Loucy (cell line): ENCODE data around the gene ABLIM2.

ENCODE experiments used
- H2AFZ ChIP-seq: fragments of 200-600 bp; sonication (generic); 2 replicates; pipeline ENCODE4 v1.6.0; 2016; ENCODE audit warnings: antibody characterized with exemption, mild to moderate bottlenecking, low read length, moderate library complexity
- H3F3A ChIP-seq: fragments of 200-600 bp; 2 replicates; pipeline ENCODE4 v1.6.0; 2016; ENCODE audit warnings: antibody characterized with exemption, low read depth, mild to moderate bottlenecking
- H3K27me3 ChIP-seq: fragments of 200-600 bp; sonication (generic); 2 replicates; pipeline ENCODE4 v1.6.1; 2014; ENCODE audit warnings: low read length, mild to moderate bottlenecking; ENCODE audit not compliant: insufficient read depth, poor library complexity, severe bottlenecking
- H3K36me3 ChIP-seq: fragments of 200-600 bp; sonication (generic); 2 replicates; pipeline ENCODE4 v1.6.1; 2016; ENCODE audit warnings: low read length; ENCODE audit not compliant: insufficient read depth
- H3K4me1 ChIP-seq: fragments of 200-600 bp; sonication (generic); 2 replicates; pipeline ENCODE4 v1.5.1; 2014; ENCODE audit warnings: low read length, mild to moderate bottlenecking; ENCODE audit not compliant: insufficient read depth, poor library complexity, severe bottlenecking
- H3K4me2 ChIP-seq: fragments of 200-600 bp; sonication (generic); 2 replicates; pipeline ENCODE4 v1.6.0; 2014; ENCODE audit warnings: antibody characterized with exemption, low read length, low read depth, mild to moderate bottlenecking; ENCODE audit not compliant: poor library complexity, severe bottlenecking
- H3K4me3 ChIP-seq: fragments of 200-600 bp; sonication (generic); 2 replicates; pipeline ENCODE4 v1.5.1; 2014; ENCODE audit warnings: low read length, mild to moderate bottlenecking, mixed read lengths; ENCODE audit not compliant: poor library complexity, severe bottlenecking
- H3K79me2 ChIP-seq: fragments of 200-600 bp; sonication (generic); 2 replicates; pipeline ENCODE4 v1.6.1; 2014; ENCODE audit warnings: low read length; ENCODE audit not compliant: insufficient read depth
- H3K9ac ChIP-seq: fragments of 200-600 bp; sonication (generic); 2 replicates; pipeline ENCODE4 v1.6.0; 2014; ENCODE audit warnings: mild to moderate bottlenecking, low read depth, low read length, moderate library complexity; ENCODE audit not compliant: poor library complexity, severe bottlenecking
- H3K9me2 ChIP-seq: fragments of 200-600 bp; sonication (generic); replicated peaks from 2 replicates; pipeline ENCODE4 v1.6.1; 2016; ENCODE audit warnings: low read depth, low read length, mixed read lengths
- H3K9me3 ChIP-seq: fragments of 200-600 bp; sonication (generic); 2 replicates; pipeline ENCODE4 v1.6.1; 2014; ENCODE audit warnings: mild to moderate bottlenecking, antibody characterized with exemption, low read length, low read depth; ENCODE audit not compliant: insufficient read depth
- H4K20me1 ChIP-seq: fragments of 200-600 bp; sonication (generic); 2 replicates; pipeline ENCODE4 v1.6.0; 2014; ENCODE audit warnings: antibody characterized with exemption, low read length, mild to moderate bottlenecking; ENCODE audit not compliant: insufficient read depth, poor library complexity, severe bottlenecking
- EZH2phosphoT487 ChIP-seq: fragments of 200-600 bp; IDR thresholded peaks from 2 replicates; pipeline ENCODE4 v1.6.1; 2018; ENCODE audit warnings: antibody characterized with exemption, mild to moderate bottlenecking, moderate library complexity, borderline replicate concordance
- TF ChIP-seq, protein P1 (sequence below): fragments of 200-600 bp; sonication (generic); conservative IDR thresholded peaks from 2 replicates; pipeline ENCODE4 v1.5.1; 2014; ENCODE audit warnings: mild to moderate bottlenecking, antibody characterized with exemption, low read length

The ABLIM2 gene

DNA sequence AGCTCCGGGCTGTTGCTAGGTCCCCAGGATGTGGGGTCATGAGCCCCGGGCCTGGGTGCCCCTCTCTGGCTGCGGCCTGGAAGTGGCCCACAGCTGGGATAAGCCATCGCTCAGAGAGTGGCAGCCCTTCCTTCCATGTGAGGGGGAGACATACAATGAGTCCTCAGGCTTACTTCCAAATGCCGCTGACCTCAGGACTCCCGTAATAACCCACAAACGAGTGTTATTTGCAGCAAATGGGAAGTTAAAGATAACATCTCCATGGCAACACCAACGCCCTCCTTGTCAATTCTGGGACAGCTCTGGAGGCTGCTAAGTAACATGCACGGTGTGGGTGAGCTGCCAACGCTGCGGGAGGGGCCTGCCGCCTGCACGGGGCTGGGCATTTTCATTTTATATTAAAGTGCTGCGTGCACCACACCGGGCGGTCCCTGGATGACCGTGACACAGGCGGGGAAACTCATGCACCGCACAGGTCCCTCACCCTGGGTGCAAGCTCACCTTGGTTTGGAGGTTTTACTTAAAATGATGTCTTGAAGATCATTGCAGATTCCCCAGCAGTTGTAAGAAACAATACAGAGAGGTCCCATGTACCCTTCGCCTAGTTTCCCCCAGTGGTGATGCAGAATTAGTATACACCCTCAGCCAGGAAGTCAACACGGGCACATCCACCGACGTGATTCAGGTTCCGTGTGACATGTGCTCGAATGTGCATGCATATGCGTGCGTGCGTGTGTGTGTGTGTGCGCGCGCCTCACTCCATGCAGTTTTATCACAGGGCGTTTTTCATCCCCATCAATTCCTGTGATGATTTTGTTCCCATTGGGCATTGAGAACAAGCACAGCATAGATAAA lies 79.4 kb downstream of the ABLIM2 start:
- Histone ChIP-seq H3K27me3 (no peaks in the 10 kb centered on the region), H3K4me1 (no peaks in the 10 kb centered on the region), H3K4me2 (no peak overlapping the region)

DNA sequence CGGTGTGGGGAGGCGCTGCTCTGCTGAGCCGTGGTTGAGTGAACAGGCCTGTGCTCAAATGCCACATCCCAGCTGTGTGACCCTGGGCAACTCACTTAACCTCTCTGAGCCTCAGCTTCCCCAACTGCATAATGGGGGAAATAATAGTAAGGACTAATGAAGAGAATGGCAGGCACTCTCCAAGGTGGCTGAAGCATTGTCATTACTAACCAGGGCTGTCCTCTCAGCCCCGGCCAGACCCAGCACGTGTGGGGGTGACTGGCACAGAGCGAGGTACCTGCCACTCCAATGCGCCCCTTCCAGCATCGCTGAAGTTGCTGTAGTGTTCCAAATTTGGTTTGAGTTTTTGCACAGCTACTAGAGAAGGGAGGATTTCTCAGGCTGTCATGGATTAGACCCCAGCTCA lies 80.0 kb downstream of the ABLIM2 start:
- Histone ChIP-seq H3K4me1 (no peaks in the 10 kb centered on the region), H3K4me2 (no peak overlapping the region), H3F3A (no peaks in the 10 kb centered on the region), H3K36me3 (no peaks in the 10 kb centered on the region), H4K20me1 (no peaks in the 10 kb centered on the region), H3K79me2 (no peaks in the 10 kb centered on the region), H3K4me3 (no peak overlapping the region), H3K9ac (no peak overlapping the region), H2AFZ (no peak overlapping the region), H3K9me3 (no peaks in the 10 kb centered on the region), H3K27me3 (no peaks in the 10 kb centered on the region), H3K9me2 (no peaks in the 10 kb centered on the region)
- TF ChIP-seq, protein P1, sequence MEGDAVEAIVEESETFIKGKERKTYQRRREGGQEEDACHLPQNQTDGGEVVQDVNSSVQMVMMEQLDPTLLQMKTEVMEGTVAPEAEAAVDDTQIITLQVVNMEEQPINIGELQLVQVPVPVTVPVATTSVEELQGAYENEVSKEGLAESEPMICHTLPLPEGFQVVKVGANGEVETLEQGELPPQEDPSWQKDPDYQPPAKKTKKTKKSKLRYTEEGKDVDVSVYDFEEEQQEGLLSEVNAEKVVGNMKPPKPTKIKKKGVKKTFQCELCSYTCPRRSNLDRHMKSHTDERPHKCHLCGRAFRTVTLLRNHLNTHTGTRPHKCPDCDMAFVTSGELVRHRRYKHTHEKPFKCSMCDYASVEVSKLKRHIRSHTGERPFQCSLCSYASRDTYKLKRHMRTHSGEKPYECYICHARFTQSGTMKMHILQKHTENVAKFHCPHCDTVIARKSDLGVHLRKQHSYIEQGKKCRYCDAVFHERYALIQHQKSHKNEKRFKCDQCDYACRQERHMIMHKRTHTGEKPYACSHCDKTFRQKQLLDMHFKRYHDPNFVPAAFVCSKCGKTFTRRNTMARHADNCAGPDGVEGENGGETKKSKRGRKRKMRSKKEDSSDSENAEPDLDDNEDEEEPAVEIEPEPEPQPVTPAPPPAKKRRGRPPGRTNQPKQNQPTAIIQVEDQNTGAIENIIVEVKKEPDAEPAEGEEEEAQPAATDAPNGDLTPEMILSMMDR, result no peak
- no peak for TF ChIP-seq EZH2phosphoT487

More for the DNA sequence above, 79.4 kb downstream of the ABLIM2 start:
- Histone ChIP-seq H2AFZ (no peak overlapping the region), H4K20me1 (no peaks in the 10 kb centered on the region), H3K9ac (no peak overlapping the region), H3K36me3 (no peaks in the 10 kb centered on the region), H3K9me2 (no peaks in the 10 kb centered on the region), H3F3A (no peaks in the 10 kb centered on the region), H3K4me3 (no peak overlapping the region), H3K79me2 (no peaks in the 10 kb centered on the region), H3K9me3 (no peaks in the 10 kb centered on the region)
- TF ChIP-seq EZH2phosphoT487, result no peak
- TF ChIP-seq, protein P1, result no peak

DNA sequence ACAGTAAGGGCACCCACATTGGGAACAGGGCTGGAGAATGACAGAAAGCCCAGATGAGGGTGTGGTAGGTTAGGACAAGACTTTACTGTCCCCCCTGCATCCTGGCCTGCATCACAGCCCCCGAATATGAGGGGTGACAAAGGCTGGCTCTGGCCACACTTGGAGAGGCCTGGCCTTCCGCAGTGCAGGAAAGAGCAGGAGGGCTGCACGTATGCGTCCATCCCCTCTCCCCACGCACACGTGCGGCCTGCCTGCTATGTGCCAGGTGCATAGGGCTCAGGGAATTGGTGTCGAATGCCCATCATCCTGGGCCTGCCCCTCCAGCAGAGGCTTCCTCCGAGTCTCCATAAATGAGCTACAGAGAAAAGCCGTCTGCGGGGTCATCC lies 80.5 kb downstream of the ABLIM2 start:
- Histone ChIP-seq H3K4me3 (no peak overlapping the region), H4K20me1 (no peaks in the 10 kb centered on the region), H3K4me2 (no peak overlapping the region), H3K9ac (no peak overlapping the region), H3K27me3 (no peaks in the 10 kb centered on the region), H3K4me1 (no peaks in the 10 kb centered on the region), H3F3A (no peaks in the 10 kb centered on the region), H2AFZ (no peak overlapping the region), H3K9me2 (no peaks in the 10 kb centered on the region), H3K79me2 (no peaks in the 10 kb centered on the region), H3K9me3 (no peaks in the 10 kb centered on the region), H3K36me3 (no peaks in the 10 kb centered on the region)
- no peak for TF ChIP-seq EZH2phosphoT487
- TF ChIP-seq, protein P1, result no peak
